ENCODE measurements around the gene MGA. TPM values are rescaled to one million over a fixed set of nuclear protein-coding genes. Genes with fewer than 3 reads are reported as not detected.

Gene MGA
- total RNA-seq, 6 experiments from 2014 or later: 11.8 to 16.6 (median 15.3) TPM

DNA sequence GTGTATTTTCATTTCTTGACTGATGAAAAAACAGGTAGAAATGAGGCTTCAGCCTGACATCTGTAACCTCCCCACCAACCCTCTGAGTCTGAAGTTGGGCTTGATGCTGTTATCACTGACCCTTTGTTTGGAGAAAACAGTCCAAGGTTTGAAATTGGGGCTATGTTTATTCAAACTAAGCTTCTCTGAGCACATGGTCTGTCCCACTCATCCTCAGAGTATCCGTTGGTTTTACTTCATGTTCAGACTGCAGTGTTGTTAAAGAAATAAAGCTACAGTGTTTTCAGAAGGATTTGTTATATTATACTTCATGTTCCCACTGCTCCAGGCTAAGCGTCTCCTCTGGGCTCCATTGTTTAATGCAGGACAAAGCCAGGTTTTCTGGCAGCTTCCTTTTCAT lies 120.1 kb downstream of the MGA start:
- Mint-ChIP-seq H3K4me3 (peak overlapping the region; percentile 70), H3K4me1 (ENCODE audit: low read depth) (peaks cover 79% of the 10 kb centered on the region), H3K36me3 (ENCODE audit: low read depth) (0 out of 2 replicates have a peak, but pooled peaks cover 5% of the 10 kb centered on the region), H3K27ac (peak overlapping the region; percentile 79), H3K9me3 (no peaks in the 10 kb centered on the region), H3K27me3 (ENCODE audit: insufficient read depth) (no peaks in the 10 kb centered on the region)
- DNase-seq: peak; percentile 35
- TF ChIP-seq, protein P1, sequence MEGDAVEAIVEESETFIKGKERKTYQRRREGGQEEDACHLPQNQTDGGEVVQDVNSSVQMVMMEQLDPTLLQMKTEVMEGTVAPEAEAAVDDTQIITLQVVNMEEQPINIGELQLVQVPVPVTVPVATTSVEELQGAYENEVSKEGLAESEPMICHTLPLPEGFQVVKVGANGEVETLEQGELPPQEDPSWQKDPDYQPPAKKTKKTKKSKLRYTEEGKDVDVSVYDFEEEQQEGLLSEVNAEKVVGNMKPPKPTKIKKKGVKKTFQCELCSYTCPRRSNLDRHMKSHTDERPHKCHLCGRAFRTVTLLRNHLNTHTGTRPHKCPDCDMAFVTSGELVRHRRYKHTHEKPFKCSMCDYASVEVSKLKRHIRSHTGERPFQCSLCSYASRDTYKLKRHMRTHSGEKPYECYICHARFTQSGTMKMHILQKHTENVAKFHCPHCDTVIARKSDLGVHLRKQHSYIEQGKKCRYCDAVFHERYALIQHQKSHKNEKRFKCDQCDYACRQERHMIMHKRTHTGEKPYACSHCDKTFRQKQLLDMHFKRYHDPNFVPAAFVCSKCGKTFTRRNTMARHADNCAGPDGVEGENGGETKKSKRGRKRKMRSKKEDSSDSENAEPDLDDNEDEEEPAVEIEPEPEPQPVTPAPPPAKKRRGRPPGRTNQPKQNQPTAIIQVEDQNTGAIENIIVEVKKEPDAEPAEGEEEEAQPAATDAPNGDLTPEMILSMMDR (IDR thresholded peaks at IDR 0.05): no peak

DNA sequence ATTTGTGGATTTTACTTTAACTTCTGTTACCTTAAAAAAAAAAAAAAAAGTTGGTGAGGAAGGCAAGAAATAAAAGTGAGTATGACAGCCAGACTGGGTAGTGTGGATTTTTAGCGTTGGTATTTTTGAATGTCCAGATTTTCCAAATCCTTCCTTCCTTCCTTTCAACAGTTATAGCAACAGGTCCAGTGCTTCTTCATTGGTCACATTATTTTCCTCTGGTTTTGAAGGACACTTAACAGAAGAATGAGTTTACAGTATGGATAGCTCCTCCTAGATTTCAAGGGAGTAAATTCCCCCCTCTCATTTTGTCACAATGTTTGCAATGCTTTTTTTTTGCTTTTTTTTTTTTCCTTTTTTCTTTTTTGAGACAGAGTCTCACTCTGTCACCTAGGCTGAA lies 120.5 kb downstream of the MGA start:
- DNase-seq: no peak
- H3K4me1 Mint-ChIP-seq (ENCODE audit: low read depth): peaks cover 74% of the 10 kb centered on the region

DNA sequence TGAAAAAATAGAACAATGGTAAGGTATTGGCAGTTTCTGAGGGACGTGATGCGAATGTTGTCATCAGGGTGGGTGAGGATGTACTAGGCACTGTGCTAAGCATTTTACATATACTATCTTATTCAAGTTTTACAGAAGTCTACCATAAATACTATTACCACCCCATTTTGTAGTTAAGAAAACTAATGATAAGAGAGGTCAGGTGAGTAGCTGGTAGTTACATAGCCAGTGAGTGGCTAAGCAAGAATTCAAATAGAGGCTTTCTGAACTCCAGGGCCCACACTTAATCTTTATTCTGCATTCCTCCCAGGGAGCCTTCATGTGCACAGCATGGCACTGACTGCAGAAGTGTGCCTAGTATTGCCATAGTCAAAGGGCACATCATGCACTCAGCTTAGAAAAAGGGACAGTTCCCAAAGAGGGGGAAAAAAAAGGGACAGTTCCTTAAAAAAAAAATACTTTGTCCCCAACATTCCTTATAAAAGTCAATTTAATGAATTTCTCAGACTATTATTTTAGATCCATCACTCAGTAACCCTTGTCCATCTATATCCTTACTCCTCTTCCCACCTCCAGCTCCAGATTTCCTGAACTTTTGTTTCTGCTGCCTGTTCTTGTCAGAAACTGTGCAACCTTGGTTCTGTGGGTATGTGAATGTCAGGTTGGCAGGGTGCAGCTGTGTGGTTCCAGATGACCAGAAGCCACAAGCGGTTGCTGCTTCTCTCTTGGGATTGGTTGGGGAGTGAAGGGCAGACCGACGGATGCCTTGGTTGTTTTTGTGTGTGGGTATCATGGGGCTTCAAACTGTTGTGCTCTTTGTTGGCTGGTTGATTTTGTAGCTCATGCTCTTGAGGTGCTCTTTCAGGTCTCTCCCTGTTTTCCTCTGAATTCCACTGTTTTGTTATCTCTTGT lies 122.4 kb downstream of the MGA start:
- Mint-ChIP-seq H3K27ac (no peak overlapping the region), H3K36me3 (ENCODE audit: low read depth) (0 out of 2 replicates have a peak, but pooled peaks cover 5% of the 10 kb centered on the region), H3K4me3 (no peak overlapping the region), H3K9me3 (no peaks in the 10 kb centered on the region), H3K4me1 (ENCODE audit: low read depth) (peaks cover 55% of the 10 kb centered on the region), H3K27me3 (ENCODE audit: insufficient read depth) (no peaks in the 10 kb centered on the region)
- TF ChIP-seq, protein P1 (IDR thresholded peaks at IDR 0.05): no peak
- DNase-seq: no peak

More for the DNA sequence above, 120.5 kb downstream of the MGA start:
- Mint-ChIP-seq H3K36me3 (ENCODE audit: low read depth) (0 out of 2 replicates have a peak, but pooled peaks cover 5% of the 10 kb centered on the region), H3K4me3 (peak overlapping the region; percentile 70), H3K27me3 (ENCODE audit: insufficient read depth) (no peaks in the 10 kb centered on the region), H3K27ac (peak overlapping the region; percentile 79), H3K9me3 (no peaks in the 10 kb centered on the region)
- TF ChIP-seq, protein P1 (IDR thresholded peaks at IDR 0.05): no peak

DNA sequence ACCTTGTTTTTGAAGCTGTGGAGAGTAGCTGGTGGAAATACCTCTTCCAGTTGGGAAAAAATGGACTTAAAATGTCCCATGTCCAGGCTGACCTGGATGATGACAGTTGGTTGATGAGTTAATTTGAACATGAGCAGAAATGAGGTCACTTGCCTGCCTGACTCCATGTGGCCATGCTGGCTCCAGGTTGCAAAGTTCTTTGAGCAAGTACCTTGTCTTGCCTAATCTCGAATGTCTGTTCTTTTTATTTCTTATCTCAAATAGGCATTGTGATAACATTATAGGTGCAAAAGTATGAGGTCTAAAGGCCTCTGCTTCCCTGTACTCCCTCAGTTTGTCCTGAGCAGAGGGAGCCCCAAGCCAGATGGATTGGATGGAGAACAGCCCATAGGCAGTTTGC lies 123.1 kb downstream of the MGA start:
- no peak for DNase-seq
- peaks cover 51% of the 10 kb centered on the region for H3K4me1 Mint-ChIP-seq (ENCODE audit: low read depth)
- 0 out of 2 replicates have a peak, but pooled peaks cover 5% of the 10 kb centered on the region for H3K36me3 Mint-ChIP-seq (ENCODE audit: low read depth)
- H3K9me3 Mint-ChIP-seq: no peaks in the 10 kb centered on the region
- H3K27me3 Mint-ChIP-seq (ENCODE audit: insufficient read depth): no peaks in the 10 kb centered on the region
- no peak overlapping the region for H3K27ac Mint-ChIP-seq
- no peak overlapping the region for H3K4me3 Mint-ChIP-seq
- TF ChIP-seq, protein P1 (IDR thresholded peaks at IDR 0.05): no peak

DNA sequence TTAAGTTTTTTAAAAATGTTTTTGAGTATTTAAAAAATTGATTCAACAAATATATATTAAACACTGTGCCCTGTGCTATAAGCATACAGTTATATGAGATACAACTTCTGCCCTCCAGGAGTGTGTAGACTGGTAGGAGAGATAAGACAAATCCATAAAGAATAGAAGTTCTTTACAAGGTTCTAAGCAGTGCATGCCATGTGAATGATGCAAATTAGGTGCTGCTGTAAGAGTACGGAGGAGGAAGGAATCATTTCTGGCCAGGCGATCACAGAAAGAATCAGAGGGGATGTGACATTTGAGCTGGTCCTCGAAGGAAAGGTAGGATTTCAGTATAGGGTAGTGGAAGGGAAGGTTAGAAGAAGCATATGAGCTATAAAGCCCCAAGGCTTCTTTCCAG lies 128.1 kb downstream of the MGA start:
- no peaks in the 10 kb centered on the region; the same call in 1 of the 2 replicates for H3K27me3 Mint-ChIP-seq (ENCODE audit: insufficient read depth)
- H3K4me3 Mint-ChIP-seq: no peak overlapping the region
- peaks cover 4% of the 10 kb centered on the region; the same call in 1 of the 2 replicates for H3K36me3 Mint-ChIP-seq (ENCODE audit: low read depth)
- DNase-seq: no peak
- TF ChIP-seq, protein P1 (IDR thresholded peaks at IDR 0.05): no peak
- H3K9me3 Mint-ChIP-seq: no peaks in the 10 kb centered on the region
- H3K4me1 Mint-ChIP-seq (ENCODE audit: low read depth): peaks cover 53% of the 10 kb centered on the region
- H3K27ac Mint-ChIP-seq: no peak overlapping the region

Data from HFFc6 (cell line).